WTC11 (cell line): Measurements from ENCODE around the gene SBF2. TPM values are rescaled to one million over a fixed set of nuclear protein-coding genes. Genes with fewer than 3 reads are reported as not detected.
A peak's percentile ranks its signal among the peaks of the same experiment; 100 is the strongest.

Experiments used
- CBFB ChIP-seq: sonication (generic); formaldehyde crosslinking; IDR thresholded peaks from 2 replicates; pipeline ENCODE4 v1.8.1; 2022; ENCODE audit warnings: mild to moderate bottlenecking, low read depth, missing genetic modification reagents
- CDX4 ChIP-seq: fragments of 250-450 bp; sonication (Bioruptor Pico); IDR thresholded peaks from 2 replicates; pipeline ENCODE4 v1.9.0; 2021; ENCODE audit warnings: moderate library complexity, mild to moderate bottlenecking, inconsistent platforms, borderline replicate concordance
- CREB1 ChIP-seq: sonication (generic); formaldehyde crosslinking; IDR thresholded peaks from 2 replicates; pipeline ENCODE4 v1.8.0; 2023; ENCODE audit warnings: mild to moderate bottlenecking, missing genetic modification reagents
- CREM ChIP-seq: sonication (generic); formaldehyde crosslinking; IDR thresholded peaks from 2 replicates; pipeline ENCODE4 v1.8.1; 2022; ENCODE audit warnings: mild to moderate bottlenecking, missing genetic modification reagents, moderate library complexity
- E2F5 ChIP-seq: sonication (generic); formaldehyde crosslinking; IDR thresholded peaks from 2 replicates; pipeline ENCODE4 v1.8.1; 2022; ENCODE audit warnings: mild to moderate bottlenecking, moderate library complexity, missing genetic modification reagents
- ETV6 ChIP-seq: sonication (generic); formaldehyde crosslinking; IDR thresholded peaks from 2 replicates; pipeline ENCODE4 v1.8.1; 2022; ENCODE audit warnings: mild to moderate bottlenecking, missing genetic modification reagents
- FOXJ3 ChIP-seq: sonication (generic); formaldehyde crosslinking; IDR thresholded peaks from 2 replicates; pipeline ENCODE4 v1.9.0; 2021; ENCODE audit warnings: missing genetic modification reagents, mild to moderate bottlenecking, borderline replicate concordance
- FOXP4 ChIP-seq: sonication (generic); formaldehyde crosslinking; IDR thresholded peaks from 2 replicates; pipeline ENCODE4 v1.8.0; 2022; ENCODE audit warnings: mild to moderate bottlenecking, missing genetic modification reagents
- GRHL2 ChIP-seq: fragments of 250-450 bp; sonication (Bioruptor Pico); IDR thresholded peaks from 2 replicates; pipeline ENCODE4 v1.8.0; 2022; ENCODE audit warnings: mild to moderate bottlenecking, moderate library complexity; ENCODE audit not compliant: insufficient replicate concordance, severe bottlenecking
- HMGA2 ChIP-seq: fragments of 250-450 bp; sonication (Bioruptor Pico); IDR thresholded peaks from 2 replicates; pipeline ENCODE4 v1.4.0; 2021; ENCODE audit warnings: mild to moderate bottlenecking, moderate library complexity
- IRF2 ChIP-seq: sonication (generic); formaldehyde crosslinking; IDR thresholded peaks from 2 replicates; pipeline ENCODE4 v1.8.0; 2022; ENCODE audit warnings: low read depth, missing genetic modification reagents, borderline replicate concordance
- JAZF1 ChIP-seq: fragments of 250-450 bp; sonication (Bioruptor Pico); IDR thresholded peaks from 2 replicates; pipeline ENCODE4 v1.9.0; 2021; ENCODE audit warnings: moderate library complexity, mild to moderate bottlenecking, inconsistent platforms
- MYBL2 ChIP-seq: sonication (generic); formaldehyde crosslinking; IDR thresholded peaks from 2 replicates; pipeline ENCODE4 v1.8.1; 2023; ENCODE audit warnings: mild to moderate bottlenecking, moderate library complexity, missing genetic modification reagents
- NFATC4 ChIP-seq: fragments of 250-450 bp; sonication (Bioruptor Pico); IDR thresholded peaks from 2 replicates; pipeline ENCODE4 v1.9.0; 2021; ENCODE audit warnings: mild to moderate bottlenecking
- NFYB ChIP-seq: sonication (generic); formaldehyde crosslinking; conservative IDR thresholded peaks from 2 replicates; pipeline ENCODE4 v1.8.0; 2022; ENCODE audit warnings: low read depth, missing genetic modification reagents
- RORB ChIP-seq: fragments of 250-450 bp; sonication (Bioruptor Pico); IDR thresholded peaks from 2 replicates; pipeline ENCODE4 v1.9.0; 2021; ENCODE audit warnings: mild to moderate bottlenecking
- TEAD1 ChIP-seq: sonication (generic); formaldehyde crosslinking; IDR thresholded peaks from 2 replicates; pipeline ENCODE4 v1.8.0; 2022; ENCODE audit warnings: mild to moderate bottlenecking, missing genetic modification reagents
- ZBTB43 ChIP-seq: sonication (generic); formaldehyde crosslinking; IDR thresholded peaks from 2 replicates; pipeline ENCODE4 v1.8.1; 2023; ENCODE audit warnings: mild to moderate bottlenecking, missing genetic modification reagents
- ZNF219 ChIP-seq: sonication (generic); formaldehyde crosslinking; IDR thresholded peaks from 2 replicates; pipeline ENCODE4 v1.8.0; 2023; ENCODE audit warnings: missing genetic modification reagents, mild to moderate bottlenecking, borderline replicate concordance
- ZNF396 ChIP-seq: fragments of 250-450 bp; sonication (Bioruptor Pico); IDR thresholded peaks from 2 replicates; pipeline ENCODE4 v1.8.0; 2021; ENCODE audit warnings: mild to moderate bottlenecking, moderate library complexity, borderline replicate concordance
- ZNF416 ChIP-seq: fragments of 250-450 bp; sonication (Bioruptor Pico); IDR thresholded peaks from 2 replicates; pipeline ENCODE4 v1.9.0; 2021; ENCODE audit warnings: mild to moderate bottlenecking, inconsistent platforms
- total RNA-seq: library from RNA; stranded (reverse); gene quantifications from 3 replicates; pipeline ENCODE4 v1.2.3, GENCODE V29; 2021
- TF ChIP-seq, protein P1 (sequence below): fragments of 250-450 bp; sonication (Bioruptor Pico); IDR thresholded peaks from 2 replicates; pipeline ENCODE4 v1.9.0; 2021; ENCODE audit warnings: mild to moderate bottlenecking, borderline replicate concordance
- TF ChIP-seq, protein P2 (sequence below): sonication (generic); formaldehyde crosslinking; IDR thresholded peaks from 2 replicates; pipeline ENCODE4 v1.8.1; 2023; ENCODE audit warnings: mild to moderate bottlenecking, missing genetic modification reagents, borderline replicate concordance
- TF ChIP-seq, protein P3 (sequence below): sonication (generic); formaldehyde crosslinking; IDR thresholded peaks from 2 replicates; pipeline ENCODE4 v1.8.1; 2022; ENCODE audit warnings: mild to moderate bottlenecking, missing genetic modification reagents, moderate library complexity, borderline replicate concordance

The SBF2 gene
- total RNA-seq, 1 experiment from 2014 or later: 47.6 TPM

- TF ChIP-seq, protein P1, sequence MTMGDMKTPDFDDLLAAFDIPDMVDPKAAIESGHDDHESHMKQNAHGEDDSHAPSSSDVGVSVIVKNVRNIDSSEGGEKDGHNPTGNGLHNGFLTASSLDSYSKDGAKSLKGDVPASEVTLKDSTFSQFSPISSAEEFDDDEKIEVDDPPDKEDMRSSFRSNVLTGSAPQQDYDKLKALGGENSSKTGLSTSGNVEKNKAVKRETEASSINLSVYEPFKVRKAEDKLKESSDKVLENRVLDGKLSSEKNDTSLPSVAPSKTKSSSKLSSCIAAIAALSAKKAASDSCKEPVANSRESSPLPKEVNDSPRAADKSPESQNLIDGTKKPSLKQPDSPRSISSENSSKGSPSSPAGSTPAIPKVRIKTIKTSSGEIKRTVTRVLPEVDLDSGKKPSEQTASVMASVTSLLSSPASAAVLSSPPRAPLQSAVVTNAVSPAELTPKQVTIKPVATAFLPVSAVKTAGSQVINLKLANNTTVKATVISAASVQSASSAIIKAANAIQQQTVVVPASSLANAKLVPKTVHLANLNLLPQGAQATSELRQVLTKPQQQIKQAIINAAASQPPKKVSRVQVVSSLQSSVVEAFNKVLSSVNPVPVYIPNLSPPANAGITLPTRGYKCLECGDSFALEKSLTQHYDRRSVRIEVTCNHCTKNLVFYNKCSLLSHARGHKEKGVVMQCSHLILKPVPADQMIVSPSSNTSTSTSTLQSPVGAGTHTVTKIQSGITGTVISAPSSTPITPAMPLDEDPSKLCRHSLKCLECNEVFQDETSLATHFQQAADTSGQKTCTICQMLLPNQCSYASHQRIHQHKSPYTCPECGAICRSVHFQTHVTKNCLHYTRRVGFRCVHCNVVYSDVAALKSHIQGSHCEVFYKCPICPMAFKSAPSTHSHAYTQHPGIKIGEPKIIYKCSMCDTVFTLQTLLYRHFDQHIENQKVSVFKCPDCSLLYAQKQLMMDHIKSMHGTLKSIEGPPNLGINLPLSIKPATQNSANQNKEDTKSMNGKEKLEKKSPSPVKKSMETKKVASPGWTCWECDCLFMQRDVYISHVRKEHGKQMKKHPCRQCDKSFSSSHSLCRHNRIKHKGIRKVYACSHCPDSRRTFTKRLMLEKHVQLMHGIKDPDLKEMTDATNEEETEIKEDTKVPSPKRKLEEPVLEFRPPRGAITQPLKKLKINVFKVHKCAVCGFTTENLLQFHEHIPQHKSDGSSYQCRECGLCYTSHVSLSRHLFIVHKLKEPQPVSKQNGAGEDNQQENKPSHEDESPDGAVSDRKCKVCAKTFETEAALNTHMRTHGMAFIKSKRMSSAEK (CRISPR knock-in tag): no peak
- TF ChIP-seq GRHL2 (CRISPR knock-in tag) (no peak), E2F5 (CRISPR knock-in tag) (peak; percentile 46), FOXP4 (CRISPR knock-in tag) (peak; percentile 80; the same call in 1 of the 2 replicates), NFYB (CRISPR knock-in tag) (no peak), MYBL2 (0 out of 2 replicates have a peak, but pooled peaks have one; percentile 61), CBFB (CRISPR knock-in tag) (no peak), CREM (no peak; the same call in 1 of the 2 replicates), TEAD1 (CRISPR knock-in tag) (peak; percentile 21), ZNF396 (CRISPR knock-in tag) (no peak), ZNF416 (no peak), ZBTB43 (CRISPR knock-in tag) (no peak), NFATC4 (no peak), ZNF219 (CRISPR knock-in tag) (no peak), ETV6 (CRISPR knock-in tag) (peak; percentile 61), CREB1 (CRISPR knock-in tag) (0 out of 2 replicates have a peak, but pooled peaks have one; percentile 32), RORB (CRISPR knock-in tag) (no peak), FOXJ3 (no peak), HMGA2 (CRISPR knock-in tag) (no peak), CDX4 (CRISPR knock-in tag) (no peak), JAZF1 (CRISPR knock-in tag) (no peak), IRF2 (CRISPR knock-in tag) (no peak)
- TF ChIP-seq, protein P2, sequence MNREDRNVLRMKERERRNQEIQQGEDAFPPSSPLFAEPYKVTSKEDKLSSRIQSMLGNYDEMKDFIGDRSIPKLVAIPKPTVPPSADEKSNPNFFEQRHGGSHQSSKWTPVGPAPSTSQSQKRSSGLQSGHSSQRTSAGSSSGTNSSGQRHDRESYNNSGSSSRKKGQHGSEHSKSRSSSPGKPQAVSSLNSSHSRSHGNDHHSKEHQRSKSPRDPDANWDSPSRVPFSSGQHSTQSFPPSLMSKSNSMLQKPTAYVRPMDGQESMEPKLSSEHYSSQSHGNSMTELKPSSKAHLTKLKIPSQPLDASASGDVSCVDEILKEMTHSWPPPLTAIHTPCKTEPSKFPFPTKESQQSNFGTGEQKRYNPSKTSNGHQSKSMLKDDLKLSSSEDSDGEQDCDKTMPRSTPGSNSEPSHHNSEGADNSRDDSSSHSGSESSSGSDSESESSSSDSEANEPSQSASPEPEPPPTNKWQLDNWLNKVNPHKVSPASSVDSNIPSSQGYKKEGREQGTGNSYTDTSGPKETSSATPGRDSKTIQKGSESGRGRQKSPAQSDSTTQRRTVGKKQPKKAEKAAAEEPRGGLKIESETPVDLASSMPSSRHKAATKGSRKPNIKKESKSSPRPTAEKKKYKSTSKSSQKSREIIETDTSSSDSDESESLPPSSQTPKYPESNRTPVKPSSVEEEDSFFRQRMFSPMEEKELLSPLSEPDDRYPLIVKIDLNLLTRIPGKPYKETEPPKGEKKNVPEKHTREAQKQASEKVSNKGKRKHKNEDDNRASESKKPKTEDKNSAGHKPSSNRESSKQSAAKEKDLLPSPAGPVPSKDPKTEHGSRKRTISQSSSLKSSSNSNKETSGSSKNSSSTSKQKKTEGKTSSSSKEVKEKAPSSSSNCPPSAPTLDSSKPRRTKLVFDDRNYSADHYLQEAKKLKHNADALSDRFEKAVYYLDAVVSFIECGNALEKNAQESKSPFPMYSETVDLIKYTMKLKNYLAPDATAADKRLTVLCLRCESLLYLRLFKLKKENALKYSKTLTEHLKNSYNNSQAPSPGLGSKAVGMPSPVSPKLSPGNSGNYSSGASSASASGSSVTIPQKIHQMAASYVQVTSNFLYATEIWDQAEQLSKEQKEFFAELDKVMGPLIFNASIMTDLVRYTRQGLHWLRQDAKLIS (CRISPR knock-in tag): peak; percentile 81; the same call in 1 of the 2 replicates
- TF ChIP-seq, protein P3, sequence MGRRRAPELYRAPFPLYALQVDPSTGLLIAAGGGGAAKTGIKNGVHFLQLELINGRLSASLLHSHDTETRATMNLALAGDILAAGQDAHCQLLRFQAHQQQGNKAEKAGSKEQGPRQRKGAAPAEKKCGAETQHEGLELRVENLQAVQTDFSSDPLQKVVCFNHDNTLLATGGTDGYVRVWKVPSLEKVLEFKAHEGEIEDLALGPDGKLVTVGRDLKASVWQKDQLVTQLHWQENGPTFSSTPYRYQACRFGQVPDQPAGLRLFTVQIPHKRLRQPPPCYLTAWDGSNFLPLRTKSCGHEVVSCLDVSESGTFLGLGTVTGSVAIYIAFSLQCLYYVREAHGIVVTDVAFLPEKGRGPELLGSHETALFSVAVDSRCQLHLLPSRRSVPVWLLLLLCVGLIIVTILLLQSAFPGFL (CRISPR knock-in tag): no peak
Measured at GRCh38 chr11:10307400-10308200, 13.6 kb upstream of the SBF2 start (continued).
